NCI-H510A treated with DMSO at 0.1 percent for 48 hours (cell line): ENCODE measurements around the gene GRIK4.

Experiments
- DNase-seq: peaks from one replicate; lab custom pipeline; 2025; lab: John Stamatoyannopoulos, UW

Gene GRIK4

GRCh38 chr11:120914601-120915000, 403.1 kb downstream of the GRIK4 start:
- DNase-seq: no peak

DNA sequence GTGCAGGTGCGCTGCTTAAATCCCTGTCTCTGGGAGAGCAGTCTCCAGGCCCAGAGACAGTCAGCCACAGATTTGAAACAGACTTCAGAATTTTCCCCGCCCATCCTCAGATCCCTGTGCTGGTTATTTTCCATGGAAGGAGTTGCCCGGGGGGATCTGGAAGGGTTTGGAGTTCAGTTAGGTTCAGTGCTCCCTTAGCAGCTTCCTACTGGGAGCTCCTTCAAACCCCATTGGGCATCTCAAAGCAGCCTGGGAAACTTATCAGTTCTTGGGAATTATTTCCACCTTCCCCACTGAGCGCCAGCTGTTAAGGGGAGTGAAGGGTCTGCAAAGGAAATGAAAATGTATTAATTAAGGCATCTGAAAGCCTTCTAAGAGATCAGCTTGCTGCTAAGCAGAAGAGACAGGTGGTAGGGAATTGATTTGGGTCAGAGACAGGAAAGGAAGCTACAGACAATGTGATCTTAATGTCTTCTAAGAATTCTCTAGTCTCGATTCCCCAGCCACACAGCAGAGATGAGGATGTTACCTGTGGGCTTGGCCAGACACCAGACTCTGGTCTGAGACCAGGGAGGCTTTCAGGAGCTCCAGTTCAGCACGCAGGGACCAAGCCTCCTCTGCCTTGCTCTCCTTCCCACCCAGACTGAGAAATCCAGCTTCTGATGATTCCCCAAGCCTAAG, 406.2 kb downstream of the GRIK4 start:
- no peak for DNase-seq

GRCh38 chr11:120918257-120918656, 406.7 kb downstream of the GRIK4 start:
- no peak for DNase-seq

GRCh38 chr11:120919045-120919444, 407.5 kb downstream of the GRIK4 start:
- no peak for DNase-seq

GRCh38 chr11:120919566-120919965, 408.0 kb downstream of the GRIK4 start:
- no peak for DNase-seq

DNA sequence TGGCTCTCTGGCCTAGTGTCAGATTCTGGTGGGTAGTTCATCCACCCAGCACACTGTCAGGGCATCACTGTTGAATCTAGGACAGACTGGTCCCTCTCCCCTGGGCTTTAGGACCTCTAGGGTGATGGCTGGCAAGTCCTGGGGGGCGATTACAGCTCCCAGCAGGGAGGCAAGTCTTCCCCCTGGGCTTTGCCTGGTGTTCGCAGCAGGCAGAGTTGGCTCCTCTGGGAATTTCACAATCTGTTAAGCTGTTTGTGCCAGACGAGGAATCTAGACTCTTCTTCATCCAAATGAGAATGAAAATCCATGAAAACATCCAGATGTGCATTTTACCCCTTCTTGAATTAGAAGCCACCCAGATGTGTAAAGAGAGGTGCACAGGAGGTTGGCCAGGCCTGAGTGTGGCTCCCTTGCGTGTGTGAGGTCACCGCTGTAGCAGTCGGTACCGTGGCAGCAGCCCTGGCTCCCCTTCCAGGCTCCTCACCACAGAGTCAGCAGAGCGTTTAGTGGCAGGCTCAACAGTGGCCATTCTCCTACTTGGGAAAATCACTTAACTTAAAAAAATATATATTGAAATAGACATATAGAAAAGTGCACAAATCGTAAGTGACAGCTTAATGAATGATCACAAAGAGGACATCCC, 412.4 kb downstream of the GRIK4 start:
- no peak for DNase-seq

GRCh38 chr11:120925944-120926343, 414.4 kb downstream of the GRIK4 start:
- DNase-seq: no peak

DNA sequence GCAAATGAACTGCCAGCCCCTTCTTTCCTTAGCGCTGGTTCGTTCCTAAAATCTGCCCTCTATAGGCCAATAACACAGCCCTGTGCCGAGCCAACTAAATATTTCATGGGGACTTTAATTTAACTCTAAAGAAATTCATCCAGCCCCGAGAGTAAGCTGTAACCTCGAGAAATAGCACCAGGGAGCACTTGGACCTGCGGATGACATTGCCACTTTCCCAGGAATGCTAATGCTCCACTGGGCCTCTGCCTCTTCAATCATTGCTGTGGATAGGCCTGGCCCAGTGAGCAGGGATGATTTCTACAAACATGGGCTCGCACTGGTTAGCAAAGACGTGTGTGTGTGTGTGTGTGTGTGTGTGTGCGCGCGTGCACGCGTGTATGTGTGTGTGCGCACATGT, 417.1 kb downstream of the GRIK4 start:
- no peak for DNase-seq

GRCh38 chr11:120929090-120929489, 417.5 kb downstream of the GRIK4 start:
- no peak for DNase-seq

GRCh38 chr11:120929664-120930154, 418.2 kb downstream of the GRIK4 start:
- DNase-seq: no peak

GRCh38 chr11:120931057-120931779, 419.7 kb downstream of the GRIK4 start:
- no peak for DNase-seq

DNA sequence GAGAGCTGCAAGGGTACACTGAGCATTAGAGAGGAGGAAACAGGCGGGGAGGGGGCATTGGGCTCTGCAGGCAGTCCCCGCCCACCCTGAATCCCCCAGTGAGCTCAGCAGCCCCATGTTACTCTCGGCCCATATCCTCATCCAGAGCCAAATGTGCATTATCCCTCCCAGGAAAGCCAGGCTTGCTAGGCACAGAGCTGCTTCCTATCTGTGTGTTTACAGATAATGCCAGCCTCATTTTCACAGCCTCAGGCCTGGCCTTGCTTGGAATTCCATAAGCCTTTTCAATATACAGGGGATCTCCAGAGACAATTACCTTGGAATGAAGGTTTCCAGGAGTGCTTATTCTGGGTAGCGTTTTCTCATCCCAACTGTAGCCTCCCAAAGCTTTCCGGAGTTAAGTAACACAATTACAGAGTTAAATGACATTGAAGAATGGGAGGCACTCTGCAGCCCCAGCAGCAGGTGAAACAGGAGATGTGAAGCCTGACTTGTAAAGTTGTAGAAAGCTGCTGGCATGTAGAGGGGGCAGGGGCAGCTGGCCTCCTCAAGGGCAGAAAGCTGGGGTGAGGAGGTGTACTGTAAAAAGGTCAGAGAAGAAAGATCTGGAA, 420.9 kb downstream of the GRIK4 start:
- DNase-seq: no peak

GRCh38 chr11:120936356-120936755, 424.8 kb downstream of the GRIK4 start:
- DNase-seq: no peak

DNA sequence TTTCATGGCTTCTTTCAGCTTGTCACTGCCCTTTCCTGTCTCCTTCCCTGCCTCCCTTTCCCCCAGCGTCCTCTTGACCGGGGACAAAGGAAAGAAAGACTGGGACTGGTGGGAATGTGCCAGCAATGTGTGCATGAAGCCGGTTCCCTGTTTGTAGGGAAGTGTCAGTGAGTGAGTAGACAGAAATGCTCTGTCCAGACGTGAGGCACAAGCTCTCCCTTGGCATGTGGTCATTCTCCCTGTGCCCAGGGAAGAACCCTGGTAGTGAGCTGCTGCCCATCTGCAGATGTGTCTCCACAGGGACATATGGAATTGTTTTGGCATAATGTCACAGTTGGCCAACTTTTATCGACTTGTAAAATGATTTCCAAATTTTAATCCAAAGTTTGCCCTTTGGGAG, 426.0 kb downstream of the GRIK4 start:
- no peak for DNase-seq

DNA sequence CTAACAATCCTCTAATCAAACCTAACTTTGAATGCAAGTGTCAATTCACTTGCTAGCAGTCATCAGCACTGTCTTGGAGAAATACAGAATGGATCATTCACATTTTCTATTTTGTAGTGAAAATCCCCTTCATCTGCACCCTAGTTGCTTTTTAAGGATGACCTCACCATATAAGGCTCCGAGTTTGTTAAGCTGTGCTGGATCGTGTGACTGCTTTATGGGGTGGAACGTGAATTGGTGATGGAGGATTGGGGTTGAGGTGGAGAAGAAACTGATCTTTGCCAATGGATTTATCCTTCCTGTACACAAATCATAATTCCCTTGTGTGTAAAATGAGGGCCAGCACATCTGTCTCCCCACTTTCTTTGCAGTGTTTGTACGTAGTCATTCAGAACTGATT, 426.7 kb downstream of the GRIK4 start:
- DNase-seq: no peak

- DNase-seq: no peak
Observed at GRCh38 chr11:120940160-120940848, 428.8 kb downstream of the GRIK4 start.

DNA sequence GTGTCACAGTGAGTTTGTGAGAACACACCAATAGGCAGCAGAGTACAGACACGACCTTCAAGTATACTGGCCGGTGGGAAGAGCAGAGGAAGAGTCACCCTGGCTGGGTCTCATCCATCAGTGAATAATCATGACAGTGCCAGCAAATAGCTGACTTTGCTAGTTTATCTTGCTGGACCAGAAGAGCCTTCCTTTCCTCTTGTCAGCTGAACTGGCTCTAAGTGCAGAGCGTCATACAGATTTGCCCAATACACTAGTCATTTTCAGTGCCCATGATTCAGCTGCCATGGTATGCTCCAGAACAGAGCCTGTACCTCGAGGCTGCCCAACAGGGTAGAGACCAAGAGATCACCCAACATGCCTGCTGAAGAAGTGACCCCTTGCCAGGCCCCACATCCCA, 429.5 kb downstream of the GRIK4 start:
- no peak for DNase-seq

GRCh38 chr11:120942701-120943100, 431.2 kb downstream of the GRIK4 start:
- no peak for DNase-seq

GRCh38 chr11:120945042-120945441, 433.5 kb downstream of the GRIK4 start:
- DNase-seq: no peak

- DNase-seq: no peak
Observed at GRCh38 chr11:120950880-120951279, 439.3 kb downstream of the GRIK4 start.

- DNase-seq: no peak
Observed at GRCh38 chr11:120952461-120953434, 441.2 kb downstream of the GRIK4 start.
